MM.1S (cell line): ENCODE data around the gene DMBX1.

Experiments used
- DNase-seq: peaks from one replicate; pipeline ENCODE4 v3.0.0-alpha.2; 2015
- H2AFZ ChIP-seq: fragments of 300-600 bp; sonication (generic); 2 replicates; pipeline ENCODE4 v1.6.0; 2016; ENCODE audit warnings: antibody characterized with exemption, low read length
- H3F3A ChIP-seq: fragments of 300-600 bp; sonication (generic); 2 replicates; pipeline ENCODE4 v1.6.1; 2016; ENCODE audit warnings: mild to moderate bottlenecking, antibody characterized with exemption, low read length, moderate library complexity, mixed read lengths; ENCODE audit not compliant: insufficient read depth
- H3K27ac ChIP-seq: fragments of 300-600 bp; sonication (generic); 2 replicates; pipeline ENCODE4 v1.5.1; 2016; ENCODE audit warnings: mild to moderate bottlenecking, low read length
- H3K27me3 ChIP-seq: fragments of 300-600 bp; sonication (generic); replicated peaks from 2 replicates; pipeline ENCODE4 v1.6.0; 2016; ENCODE audit warnings: low read length; ENCODE audit not compliant: insufficient read depth
- H3K36me3 ChIP-seq: fragments of 300-600 bp; sonication (generic); replicated peaks from 2 replicates; pipeline ENCODE4 v1.6.1; 2016; ENCODE audit warnings: mild to moderate bottlenecking, low read length, mixed read lengths; ENCODE audit not compliant: insufficient read depth
- H3K4me1 ChIP-seq: fragments of 300-600 bp; sonication (generic); 2 replicates; pipeline ENCODE4 v1.6.1; 2016; ENCODE audit warnings: low read length, mixed read lengths
- H3K4me2 ChIP-seq: fragments of 300-600 bp; sonication (generic); 2 replicates; pipeline ENCODE4 v1.6.0; 2016; ENCODE audit warnings: low read depth, low read length
- H3K4me3 ChIP-seq: fragments of 300-600 bp; sonication (generic); 2 replicates; pipeline ENCODE4 v1.5.1; 2016; ENCODE audit warnings: low read length, mixed read lengths
- H3K79me2 ChIP-seq: fragments of 300-600 bp; sonication (generic); 2 replicates; pipeline ENCODE4 v1.6.1; 2016; ENCODE audit warnings: mixed run types, low read length, mixed read lengths
- H3K9ac ChIP-seq: fragments of 300-600 bp; sonication (generic); 2 replicates; pipeline ENCODE4 v1.6.1; 2016; ENCODE audit warnings: low read length, mixed read lengths
- H3K9me2 ChIP-seq: fragments of 300-600 bp; sonication (generic); replicated peaks from 2 replicates; pipeline ENCODE4 v1.6.1; 2016; ENCODE audit warnings: mild to moderate bottlenecking, low read length, mixed read lengths; ENCODE audit not compliant: insufficient read depth
- H3K9me3 ChIP-seq: fragments of 300-600 bp; sonication (generic); replicated peaks from 2 replicates; pipeline ENCODE4 v1.6.1; 2016; ENCODE audit warnings: mild to moderate bottlenecking, low read length, mixed read lengths; ENCODE audit not compliant: insufficient read depth
- H4K20me1 ChIP-seq: fragments of 300-600 bp; sonication (generic); 2 replicates; pipeline ENCODE4 v1.6.1; 2016; ENCODE audit warnings: mild to moderate bottlenecking, low read length, moderate library complexity, mixed read lengths; ENCODE audit not compliant: insufficient read depth
- CTCF ChIP-seq: fragments of 300-600 bp; sonication (generic); IDR thresholded peaks from 2 replicates; pipeline ENCODE4 v1.5.1; 2016; ENCODE audit warnings: antibody characterized with exemption, low read length, mixed read lengths
- EZH2 ChIP-seq: fragments of 300-600 bp; sonication (generic); optimal IDR thresholded peaks from 2 replicates; pipeline ENCODE3; 2017; ENCODE audit warnings: low read depth, mild to moderate bottlenecking, antibody characterized with exemption, low read length, mixed read lengths
- EZH2phosphoT487 ChIP-seq: fragments of 300-600 bp; sonication (generic); IDR thresholded peaks from 2 replicates; pipeline ENCODE4 v1.6.1; 2018; ENCODE audit warnings: antibody characterized with exemption, low read length

The DMBX1 gene

GRCh38 chr1:46471848-46472492 lies 17.7 kb upstream of the DMBX1 start:
- no peaks in the 10 kb centered on the region for H3K36me3 ChIP-seq
- no peak overlapping the region for H3K27ac ChIP-seq
- no peak overlapping the region for H3K4me2 ChIP-seq
- no peak for TF ChIP-seq EZH2phosphoT487
- TF ChIP-seq EZH2, result no peak
- no peak for TF ChIP-seq CTCF
- H3K9me2 ChIP-seq, result no peaks in the 10 kb centered on the region
- peaks cover 6% of the 10 kb centered on the region for H3K27me3 ChIP-seq
- H3F3A ChIP-seq, result no peaks in the 10 kb centered on the region
- no peak overlapping the region for H2AFZ ChIP-seq
- no peak for DNase-seq
- no peak overlapping the region for H3K9ac ChIP-seq
- H3K4me3 ChIP-seq, result no peak overlapping the region
- no peaks in the 10 kb centered on the region for H3K9me3 ChIP-seq
- H4K20me1 ChIP-seq, result no peaks in the 10 kb centered on the region
- no peaks in the 10 kb centered on the region for H3K79me2 ChIP-seq
- no peaks in the 10 kb centered on the region for H3K4me1 ChIP-seq

GRCh38 chr1:46472498-46473181 lies 17.0 kb upstream of the DMBX1 start:
- no peaks in the 10 kb centered on the region for H3K27me3 ChIP-seq
- no peaks in the 10 kb centered on the region for H3K36me3 ChIP-seq
- no peaks in the 10 kb centered on the region for H4K20me1 ChIP-seq
- H3K9me2 ChIP-seq, result no peaks in the 10 kb centered on the region
- no peak overlapping the region for H3K4me2 ChIP-seq
- H3K9me3 ChIP-seq, result no peaks in the 10 kb centered on the region
- TF ChIP-seq CTCF (no peak), EZH2phosphoT487 (no peak), EZH2 (no peak)
- H3K4me3 ChIP-seq, result no peak overlapping the region
- H3K79me2 ChIP-seq, result no peaks in the 10 kb centered on the region
- DNase-seq, result no peak
- no peak overlapping the region for H2AFZ ChIP-seq
- H3K27ac ChIP-seq, result no peak overlapping the region
- H3F3A ChIP-seq, result no peaks in the 10 kb centered on the region
- H3K4me1 ChIP-seq, result no peaks in the 10 kb centered on the region
- H3K9ac ChIP-seq, result no peak overlapping the region

- no peak overlapping the region for H3K27ac ChIP-seq
- no peaks in the 10 kb centered on the region for H4K20me1 ChIP-seq
- no peaks in the 10 kb centered on the region for H3K9me2 ChIP-seq
- H3K79me2 ChIP-seq, result no peaks in the 10 kb centered on the region
- no peak for DNase-seq
- H3K36me3 ChIP-seq, result no peaks in the 10 kb centered on the region
- H3K4me1 ChIP-seq, result no peaks in the 10 kb centered on the region
- no peak overlapping the region for H3K4me2 ChIP-seq
- H3K4me3 ChIP-seq, result no peak overlapping the region
- H3F3A ChIP-seq, result no peaks in the 10 kb centered on the region
- TF ChIP-seq CTCF, result no peak
- H3K9me3 ChIP-seq, result no peaks in the 10 kb centered on the region
- no peak overlapping the region for H2AFZ ChIP-seq
- H3K27me3 ChIP-seq, result no peaks in the 10 kb centered on the region
- H3K9ac ChIP-seq, result no peak overlapping the region
These were observed 15.6 kb upstream of the DMBX1 start for GRCh38 chr1:46473991-46474390.
